GM21786 (cell line): ENCODE results near the gene MKS1.

Experiments used
- ATAC-seq: cut with Tn5 transposase; IDR thresholded peaks from one replicate; pipeline ENCODE4 v1.9.1; 2021; ENCODE audit not compliant: unreplicated experiment

Gene MKS1

DNA sequence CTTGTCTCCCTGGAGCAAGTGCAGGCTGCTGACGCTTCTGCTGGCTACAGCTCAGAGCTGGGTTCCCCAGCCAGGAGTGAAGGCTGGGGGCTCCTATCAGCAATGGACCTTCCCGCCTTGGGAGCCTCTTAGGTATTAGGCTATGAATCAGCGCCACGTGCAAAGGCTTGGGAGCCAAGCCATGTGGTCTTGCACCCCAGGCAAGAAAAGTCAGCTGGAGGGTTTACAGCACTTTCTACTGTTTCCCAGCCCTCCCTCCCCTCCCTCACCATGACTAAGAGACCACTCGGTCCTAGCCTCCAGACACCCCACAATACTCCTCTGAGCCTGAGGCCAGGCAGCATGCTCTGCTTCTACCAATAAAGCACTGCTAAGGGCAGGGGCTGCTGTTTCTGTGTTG is 14.3 kb downstream of the MKS1 start:
- no peak for ATAC-seq

DNA sequence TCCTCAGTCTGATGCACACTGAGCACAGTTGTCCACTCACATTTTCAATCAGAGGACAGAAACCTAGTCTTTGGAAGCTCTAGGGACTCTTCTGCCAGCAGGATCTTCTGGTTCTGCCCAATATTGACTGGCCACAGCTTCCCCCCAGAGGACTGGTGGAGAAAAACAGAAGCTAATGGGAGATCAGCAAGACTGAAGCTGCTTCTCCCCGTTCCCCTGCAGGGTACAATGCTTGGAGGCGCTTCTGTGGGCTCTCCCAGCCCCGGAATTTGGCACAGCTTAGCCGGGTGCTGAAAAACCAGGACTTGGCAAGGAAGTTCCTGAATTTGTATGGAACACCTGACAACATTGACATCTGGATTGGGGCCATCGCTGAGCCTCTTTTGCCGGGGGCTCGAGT is 16.2 kb downstream of the MKS1 start:
- no peak for ATAC-seq

DNA sequence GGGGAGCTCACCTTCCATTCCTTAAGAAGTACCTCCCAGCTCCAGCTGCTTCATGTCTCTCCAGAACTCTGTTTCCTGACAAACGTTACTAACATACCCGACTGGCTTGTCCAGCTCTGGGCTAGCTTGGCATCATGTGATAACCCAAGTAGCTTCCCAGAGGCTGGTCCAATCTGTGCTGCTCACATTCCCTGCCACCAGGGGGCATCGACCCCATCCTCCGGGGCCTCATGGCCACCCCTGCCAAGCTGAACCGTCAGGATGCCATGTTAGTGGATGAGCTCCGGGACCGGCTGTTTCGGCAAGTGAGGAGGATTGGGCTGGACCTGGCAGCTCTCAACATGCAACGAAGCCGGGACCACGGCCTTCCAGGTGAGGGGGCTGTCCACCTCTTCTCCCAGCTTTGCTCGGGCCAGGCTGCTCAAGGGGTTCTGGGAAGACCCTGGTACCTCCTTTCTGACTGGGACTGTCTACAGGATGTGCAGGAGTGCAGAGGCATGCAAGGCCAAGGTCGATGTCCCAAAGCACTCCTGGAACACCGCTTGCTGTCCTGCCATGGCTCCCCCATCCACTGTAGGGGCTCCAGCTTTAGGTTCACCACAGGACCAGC is 18.9 kb downstream of the MKS1 start:
- no peak for ATAC-seq

DNA sequence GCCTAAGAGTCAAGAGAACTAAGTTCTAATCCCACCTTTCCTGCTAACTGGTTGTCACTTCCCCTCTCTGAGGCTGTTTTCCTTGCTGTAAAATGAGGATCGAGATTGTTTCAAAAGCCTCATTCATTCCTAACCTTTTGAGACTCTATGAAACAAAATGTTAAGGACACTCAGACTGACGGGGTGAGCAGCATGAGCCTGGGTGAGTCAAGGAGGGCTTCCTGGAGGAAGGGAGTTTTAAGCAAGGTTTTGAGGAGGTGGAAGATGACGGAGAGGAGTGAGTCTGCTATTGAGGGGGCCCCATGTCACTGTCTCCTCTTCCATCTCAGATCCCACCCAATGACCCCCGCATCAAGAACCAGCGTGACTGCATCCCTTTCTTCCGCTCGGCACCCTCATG is 22.4 kb downstream of the MKS1 start:
- no peak for ATAC-seq

DNA sequence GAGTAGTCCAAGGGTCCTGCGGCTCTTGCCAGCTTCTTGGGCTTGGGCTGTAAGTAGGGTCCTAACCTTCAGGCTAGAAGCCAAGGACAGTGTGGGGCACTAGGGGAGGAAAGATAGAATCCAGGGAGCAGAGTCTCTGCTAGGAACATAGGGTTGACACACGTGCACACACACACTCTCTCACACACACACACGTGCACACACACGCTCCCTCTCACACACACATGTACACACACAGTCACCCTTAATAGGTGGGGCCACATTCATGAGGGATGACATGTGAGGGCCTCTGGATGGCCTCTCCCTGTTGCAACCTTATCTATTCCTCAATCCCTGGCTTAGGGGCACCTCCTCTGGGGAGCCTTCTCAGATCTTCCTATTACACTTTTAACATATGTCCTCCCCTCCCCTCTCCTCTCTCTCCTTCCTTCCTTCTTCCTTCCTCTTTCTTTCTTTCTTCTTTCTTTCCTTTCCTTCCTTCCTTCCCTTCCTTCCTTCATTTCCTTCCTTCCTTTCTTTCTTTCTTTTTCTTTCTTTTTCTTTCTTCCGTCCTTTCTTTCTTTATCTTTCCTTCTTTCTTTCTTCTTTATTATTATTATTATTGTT is 23.4 kb downstream of the MKS1 start:
- no peak for ATAC-seq

DNA sequence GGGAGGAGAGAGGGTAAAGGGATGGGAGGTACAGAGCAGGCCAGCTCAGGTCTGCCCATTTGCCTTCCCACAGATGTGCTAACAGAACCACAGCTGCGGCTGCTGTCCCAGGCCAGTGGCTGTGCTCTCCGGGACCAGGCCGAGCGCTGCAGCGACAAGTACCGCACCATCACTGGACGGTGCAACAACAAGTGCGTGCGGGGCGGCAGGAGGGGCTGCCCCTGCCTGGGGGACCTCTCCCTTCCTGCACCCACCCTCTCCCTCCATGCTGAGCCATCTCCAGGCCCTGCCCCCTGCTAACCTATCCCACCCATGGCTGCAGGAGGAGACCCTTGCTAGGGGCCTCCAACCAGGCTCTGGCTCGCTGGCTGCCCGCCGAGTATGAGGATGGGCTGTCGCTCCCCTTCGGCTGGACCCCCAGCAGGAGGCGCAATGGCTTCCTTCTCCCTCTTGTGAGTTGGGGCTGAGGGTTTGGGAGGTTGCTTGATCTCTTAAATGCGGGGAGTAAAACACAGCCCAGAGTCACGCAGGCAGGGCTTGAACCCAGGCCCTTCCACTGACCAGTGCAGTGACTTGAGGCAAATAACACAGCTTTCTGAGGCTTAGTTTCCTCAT is 25.3 kb downstream of the MKS1 start:
- ATAC-seq, result no peak

DNA sequence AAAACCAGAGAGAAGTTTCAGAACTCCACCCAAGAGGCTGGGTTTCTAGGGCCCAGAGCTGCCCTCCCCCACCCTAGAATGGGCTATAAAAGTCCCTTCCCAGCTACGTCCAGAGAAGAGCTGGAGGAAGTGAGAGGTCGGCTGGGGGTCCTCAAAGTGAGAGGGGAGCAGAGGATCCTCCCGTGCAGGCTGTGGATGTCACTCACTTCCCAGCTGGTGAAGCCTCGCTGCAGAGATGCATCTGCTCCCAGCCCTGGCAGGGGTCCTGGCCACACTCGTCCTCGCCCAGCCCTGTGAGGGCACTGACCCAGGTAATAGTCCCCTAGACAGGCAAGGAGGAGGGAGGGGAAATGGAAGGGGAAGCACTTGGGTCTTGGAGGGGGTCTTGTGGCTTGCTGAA is 26.4 kb downstream of the MKS1 start, which contains the start of gene EPX:
Gene EPX, plus strand, starts transcription at position 115 of the 400 bp plus-strand sequence. Its CDS starts 121 bp downstream, at position 236.
- no peak for ATAC-seq

DNA sequence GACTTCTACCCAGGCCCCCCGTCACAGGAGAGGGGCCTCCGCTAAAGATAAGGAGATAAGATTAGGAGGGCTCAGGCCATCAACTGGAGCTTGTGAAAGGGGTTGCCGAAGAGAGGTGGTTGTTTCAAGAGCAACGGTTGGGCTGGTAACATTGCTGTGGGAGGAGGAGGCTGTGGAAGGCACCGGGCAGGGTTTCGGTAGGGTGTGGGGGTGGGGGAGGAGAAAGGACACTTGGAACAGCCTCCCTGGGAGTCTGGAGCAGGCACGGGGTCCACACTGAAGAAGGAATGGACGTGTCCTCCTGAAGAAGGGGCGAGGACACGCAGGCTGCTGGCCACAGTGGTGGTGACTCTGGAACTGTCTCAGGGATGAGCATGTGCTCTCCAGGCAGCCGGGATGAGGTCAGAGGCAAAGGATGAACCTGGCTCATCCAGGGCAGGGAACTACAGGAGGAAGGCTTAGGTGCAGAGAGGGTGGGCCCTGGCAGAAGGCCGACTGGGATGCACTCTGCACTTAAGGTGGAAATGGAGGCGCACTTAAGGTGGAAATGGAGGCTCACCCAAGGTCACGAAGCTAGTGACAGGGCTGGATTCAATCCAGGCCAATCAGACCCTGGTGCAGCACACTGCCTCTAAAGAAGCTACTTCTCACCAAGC is 27.7 kb downstream of the MKS1 start:
- ATAC-seq, result no peak

DNA sequence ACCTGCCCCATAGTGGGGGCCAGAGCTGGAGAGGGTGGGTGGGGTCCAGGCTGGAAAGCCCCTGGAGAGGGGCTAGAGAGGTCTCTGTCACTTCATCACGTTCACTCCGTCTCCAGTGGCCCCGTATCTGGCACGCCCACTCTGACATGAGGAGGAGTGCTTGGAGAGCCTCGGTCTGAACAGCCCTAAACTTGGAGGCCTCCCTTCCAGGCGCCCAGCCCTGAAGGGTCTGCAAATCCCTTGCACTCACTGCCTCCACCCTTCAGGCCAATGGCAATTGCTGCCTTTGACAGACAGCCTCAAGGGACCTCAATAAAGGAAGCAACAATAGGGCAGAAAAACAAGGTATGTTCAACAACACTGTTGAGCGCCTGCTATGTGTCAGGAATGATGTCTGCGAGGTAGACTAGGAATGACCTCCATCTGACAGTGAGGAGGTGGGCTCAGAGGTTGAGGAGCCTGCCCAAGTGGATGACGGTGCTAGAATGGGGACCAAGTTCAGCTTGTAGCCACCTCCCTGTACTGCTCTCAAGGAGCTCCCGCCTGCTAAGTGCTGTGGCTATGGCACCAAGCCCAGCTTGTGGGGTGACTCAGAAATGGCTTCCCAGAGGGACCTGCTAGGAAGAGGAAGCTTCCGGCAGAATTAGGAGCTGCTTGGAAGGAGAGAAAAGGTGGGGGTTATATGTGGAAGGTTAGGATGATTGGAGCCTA is 29.5 kb downstream of the MKS1 start:
- ATAC-seq, result no peak

DNA sequence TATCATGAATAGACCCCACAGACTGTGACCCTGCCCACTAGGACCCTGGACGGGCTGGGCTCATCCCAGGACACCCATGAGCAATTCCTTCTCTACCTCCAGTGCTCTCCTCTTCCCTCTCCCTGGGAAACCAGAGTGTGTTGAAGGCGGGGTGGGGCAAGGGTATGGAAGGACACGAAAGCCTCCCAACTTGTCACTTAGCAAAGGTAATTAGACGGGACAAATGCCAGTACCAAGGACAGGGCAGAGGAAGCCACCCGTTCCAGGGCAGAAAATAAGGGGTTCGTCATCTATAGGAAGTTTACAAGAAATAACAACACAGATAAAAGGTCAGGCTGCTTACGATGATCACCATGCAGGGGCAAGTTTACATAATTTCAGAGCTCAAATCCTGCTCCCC is 31.4 kb downstream of the MKS1 start:
- ATAC-seq, result no peak

DNA sequence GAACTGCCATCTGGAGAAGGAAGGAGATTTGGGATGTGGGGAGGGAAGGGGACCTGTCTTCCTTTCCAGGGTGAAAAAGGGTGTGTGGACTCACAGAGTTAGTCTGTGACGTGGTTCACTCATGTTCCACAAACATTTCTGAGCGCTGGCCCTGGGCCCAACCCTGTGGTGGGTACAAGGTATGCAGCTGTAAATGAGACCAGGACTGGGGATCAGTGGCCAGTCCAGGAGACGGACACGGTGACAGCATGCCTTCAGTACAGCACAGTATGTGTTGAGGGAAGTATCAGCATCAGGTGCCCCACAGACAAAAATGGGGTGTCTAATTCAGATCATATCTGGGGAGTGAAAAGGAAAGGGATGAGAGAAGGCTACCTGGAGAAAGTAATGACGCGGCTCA is 32.0 kb downstream of the MKS1 start:
- no peak for ATAC-seq

DNA sequence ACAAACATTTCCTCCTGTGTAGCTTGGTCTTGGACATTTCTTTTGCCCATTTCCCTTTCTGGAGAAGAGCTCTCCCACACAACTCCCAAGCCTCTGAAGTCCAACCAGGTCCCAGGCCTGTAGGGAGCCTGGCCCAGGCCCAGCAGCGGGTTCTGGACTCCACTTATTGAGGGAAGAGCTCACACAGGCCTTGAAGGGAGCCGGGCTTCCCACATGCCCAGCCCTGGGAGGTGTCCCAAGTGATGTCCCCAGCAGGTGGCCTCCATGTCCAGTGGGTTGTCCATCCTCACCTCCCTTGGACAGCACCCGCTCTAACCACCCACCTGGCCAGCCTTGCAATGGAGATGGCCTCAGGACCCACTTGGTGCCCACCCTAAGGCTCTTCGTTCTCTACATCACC is 32.5 kb downstream of the MKS1 start:
- ATAC-seq, result no peak

DNA sequence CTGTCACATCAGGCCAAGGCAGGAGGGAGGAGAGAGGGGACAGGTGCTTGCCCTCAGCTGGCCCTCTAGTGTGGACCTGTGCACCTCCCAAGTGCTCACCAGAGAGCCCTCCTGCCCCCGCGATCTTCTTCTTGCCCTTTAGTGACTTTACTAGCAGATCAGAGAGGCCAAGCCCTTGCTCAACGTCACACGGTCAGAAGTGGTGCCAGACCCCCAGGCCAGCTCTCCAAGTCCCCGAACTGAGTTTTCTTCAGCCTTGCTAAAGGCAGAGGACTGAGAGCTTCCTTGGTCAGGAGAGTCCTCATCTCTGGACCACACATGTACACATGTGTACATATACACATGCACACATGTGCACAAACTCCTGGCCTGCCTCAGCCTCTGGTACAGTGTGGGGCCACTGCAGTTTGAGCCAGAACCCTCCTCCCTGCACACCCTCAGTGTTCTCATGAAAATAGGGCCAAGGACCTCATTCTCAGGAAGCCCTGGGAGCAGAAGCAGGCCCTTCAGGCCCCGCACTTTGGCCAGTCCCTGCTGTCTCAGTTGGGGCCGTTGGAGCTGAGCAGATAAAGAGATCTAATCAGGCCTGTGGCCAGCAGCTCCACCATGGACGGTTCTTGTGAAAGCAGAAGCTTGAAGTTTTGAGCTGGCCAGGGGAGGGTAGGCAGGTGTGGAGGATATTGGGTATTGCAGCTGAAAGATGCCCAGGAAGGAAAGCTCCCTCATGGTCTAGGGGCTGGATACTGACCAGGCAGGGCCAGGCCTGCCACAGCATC is 33.9 kb downstream of the MKS1 start:
- ATAC-seq, result no peak

DNA sequence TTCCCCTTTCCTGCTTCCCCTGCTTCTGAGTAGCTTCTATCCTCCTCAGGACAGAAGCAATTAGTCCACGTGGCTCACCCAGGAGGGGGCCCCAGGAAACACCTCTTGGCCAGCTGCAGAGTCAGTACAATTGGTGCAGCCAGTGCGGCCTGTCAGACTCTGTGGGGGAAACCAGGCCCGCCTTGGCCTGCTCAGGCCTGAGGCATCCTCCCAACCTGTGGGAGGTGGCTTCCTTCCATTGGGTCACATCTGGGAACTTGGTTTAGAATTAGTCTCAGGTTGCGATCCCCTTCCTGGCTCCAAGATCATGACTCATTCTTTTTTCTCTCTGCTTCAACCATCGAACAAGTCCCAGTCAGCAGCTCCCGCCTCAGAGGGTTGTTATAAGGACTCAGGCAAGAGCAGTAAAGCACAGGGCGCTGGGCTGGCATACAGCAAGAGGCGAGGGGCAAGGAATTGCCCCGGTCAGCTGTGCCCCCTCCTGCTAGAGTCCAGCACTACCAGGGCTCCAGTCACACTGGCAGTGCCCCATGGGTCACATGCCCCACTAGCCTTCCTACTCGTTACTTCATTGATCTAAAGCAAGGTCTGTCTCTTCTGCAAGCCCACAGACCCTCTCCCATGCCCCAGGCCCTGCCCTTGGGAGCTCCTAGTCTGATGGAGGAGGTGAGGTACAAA is 34.6 kb downstream of the MKS1 start:
- no peak for ATAC-seq

DNA sequence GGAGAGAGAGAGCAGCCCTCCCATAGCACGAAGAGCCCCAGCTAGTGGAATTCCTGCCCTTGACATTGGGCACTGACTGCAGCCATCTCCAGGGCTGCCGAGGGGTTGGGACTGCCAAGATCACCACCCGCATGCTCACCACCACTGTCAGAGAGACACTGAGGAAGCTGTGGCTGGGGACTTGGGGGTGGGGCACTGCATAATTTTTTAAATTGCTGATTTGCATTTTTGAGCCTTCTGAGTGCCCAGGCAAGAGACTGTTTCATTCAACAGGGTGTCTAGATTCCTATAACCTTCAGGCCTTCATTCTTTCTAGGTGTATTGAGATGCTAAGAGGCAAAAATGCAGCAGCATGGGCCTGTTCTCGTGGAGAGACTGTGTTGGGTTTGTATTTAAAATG is 35.5 kb downstream of the MKS1 start:
- ATAC-seq, result no peak

DNA sequence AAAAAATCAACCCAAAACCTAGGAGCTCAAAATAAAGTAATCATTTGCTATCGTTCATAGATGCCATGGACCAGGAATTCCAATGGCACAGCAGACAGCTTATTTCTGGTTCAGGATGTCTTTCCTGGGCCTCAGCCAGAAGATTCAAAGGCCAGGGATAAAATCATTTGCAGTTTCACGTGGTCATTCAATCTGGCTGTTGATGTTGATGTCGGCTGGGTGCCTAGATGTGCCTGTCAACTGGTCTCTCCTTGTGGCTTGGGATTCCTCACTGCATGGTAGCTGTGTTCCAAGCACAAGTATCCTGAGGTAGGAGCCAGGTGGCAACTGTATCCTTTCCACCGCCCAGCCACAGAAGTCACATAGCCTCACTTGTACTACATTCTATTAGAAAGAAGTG is 37.3 kb downstream of the MKS1 start:
- no peak for ATAC-seq

DNA sequence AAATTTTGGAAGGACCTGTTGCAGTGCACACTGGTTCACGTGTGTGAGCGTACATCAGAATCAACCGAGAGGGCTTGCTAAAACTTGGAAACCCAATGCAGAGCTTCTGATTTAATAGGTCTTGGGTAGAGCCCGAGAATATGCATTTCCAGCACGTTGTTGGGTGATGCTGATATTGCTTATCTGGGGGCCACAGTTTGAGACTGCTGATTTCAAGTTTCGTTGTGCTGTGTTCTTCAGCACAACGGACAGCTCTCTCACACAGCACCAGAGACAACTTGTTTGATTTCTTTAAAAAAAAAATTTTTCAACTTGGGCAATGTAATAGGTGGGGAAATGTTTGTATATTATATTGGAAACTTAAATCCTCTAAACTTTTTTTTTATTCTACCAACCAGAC is 42.9 kb downstream of the MKS1 start:
- no peak for ATAC-seq

DNA sequence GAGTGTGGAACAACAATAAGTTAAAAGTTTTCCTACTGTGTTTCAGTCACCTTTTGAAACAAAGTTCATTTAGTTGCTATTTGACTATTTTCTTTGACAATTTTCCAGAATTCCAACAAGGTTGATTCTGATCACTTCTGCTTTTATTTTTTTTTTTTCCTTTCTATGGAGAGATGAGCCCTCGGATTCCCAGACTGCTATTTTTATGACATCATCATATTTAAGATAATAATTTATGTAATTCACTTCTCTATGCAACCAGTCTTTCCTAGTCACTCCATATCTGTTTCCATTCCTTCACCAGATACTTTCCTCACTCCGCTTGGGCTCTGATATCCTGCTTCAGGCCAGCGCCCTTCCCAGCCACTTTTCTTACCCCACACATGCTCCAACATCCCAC is 44.2 kb downstream of the MKS1 start:
- ATAC-seq, result no peak

DNA sequence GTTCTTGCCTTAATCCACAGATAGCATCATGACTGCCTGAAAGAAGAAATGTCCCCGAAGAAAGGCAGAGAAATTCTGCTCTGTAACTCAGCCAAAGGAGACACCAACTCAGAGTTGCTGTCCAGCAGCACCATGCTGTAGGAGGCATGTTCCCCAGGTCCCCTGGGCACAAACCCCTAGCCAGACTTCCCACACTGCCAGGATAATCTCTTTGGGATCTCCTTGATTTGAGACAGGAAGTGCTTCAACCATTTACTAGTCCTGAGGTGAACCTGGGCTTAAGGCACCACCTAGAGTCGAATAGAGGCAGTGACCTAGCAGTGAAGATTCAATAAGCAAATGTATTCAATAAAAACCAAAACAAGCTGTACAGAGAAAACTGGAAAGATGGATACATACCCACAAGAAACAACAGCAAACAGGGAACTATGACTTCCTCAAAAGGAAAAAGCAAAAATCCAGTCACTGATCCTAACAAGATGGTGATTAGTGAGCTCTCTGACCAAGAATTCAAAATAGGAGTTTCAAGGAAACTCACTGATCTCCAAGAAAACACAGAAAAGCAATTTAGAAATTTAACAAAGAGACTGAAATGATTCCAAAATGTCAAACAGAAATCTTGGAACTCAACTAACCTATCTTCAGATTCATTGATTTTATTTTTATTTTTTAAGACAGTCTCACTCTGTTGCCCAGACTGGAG is 46.5 kb downstream of the MKS1 start:
- no peak for ATAC-seq

DNA sequence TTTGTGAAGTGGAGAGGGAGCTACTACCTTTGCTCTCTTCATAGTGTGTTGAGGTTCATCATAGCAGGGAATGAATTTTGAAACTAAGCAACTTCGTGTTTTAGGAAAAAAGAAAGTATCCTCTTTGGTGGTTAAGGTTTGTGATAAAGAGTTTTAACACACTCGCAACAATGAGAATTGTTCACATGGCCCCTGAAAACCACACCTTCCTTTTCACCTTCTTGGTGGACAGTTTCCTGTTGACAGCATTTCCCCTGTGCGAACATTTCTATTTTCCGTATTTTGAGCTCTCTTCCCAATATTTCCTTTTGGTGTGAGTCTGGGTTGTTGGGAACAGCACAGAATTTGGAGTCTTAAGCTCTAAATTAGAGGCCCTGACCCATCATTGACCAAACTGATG is 48.4 kb downstream of the MKS1 start:
- ATAC-seq, result no peak
